ENCODE results near the gene GKN2. TPM values are rescaled to one million over a fixed set of nuclear protein-coding genes. Genes with fewer than 3 reads are reported as not detected.
"Not testable (repeated sequence)": the region's sequence is repeated elsewhere in the genome, so short reads cannot be mapped to it uniquely, and the experiment has no call there.

The GKN2 gene
- total RNA-seq, 2 experiments from 2014 or later: not detected

DNA sequence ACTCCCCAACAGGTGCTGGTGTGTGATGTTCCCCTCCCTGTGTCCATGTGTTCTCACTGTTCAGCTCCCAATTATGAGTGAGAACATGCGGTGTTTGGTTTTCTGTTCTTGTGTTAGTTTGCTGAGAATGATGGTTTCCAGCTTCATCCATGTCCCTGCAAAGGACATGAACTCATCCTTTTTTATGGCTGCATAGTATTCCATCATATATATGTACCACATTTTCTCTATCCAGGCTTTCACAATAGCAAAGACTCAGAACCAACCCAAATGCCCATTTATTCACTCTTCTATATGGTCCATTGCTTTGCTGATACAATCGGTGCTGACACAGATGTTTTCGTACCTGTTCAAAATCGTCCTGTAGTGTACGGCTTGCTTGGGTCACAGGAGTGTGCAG lies 2.7 kb upstream of the GKN2 start:
- H3K27me3 Mint-ChIP-seq; ATAC-seq; DNase-seq; H3K36me3 Mint-ChIP-seq (ENCODE audit: low read depth); intact Hi-C loops (cut with DNase I, micrococcal nuclease); H3K4me1 Mint-ChIP-seq; H3K27ac Mint-ChIP-seq; H3K9me3 Mint-ChIP-seq (ENCODE audit: low read depth); POLR2A ChIA-PET; H3K4me3 Mint-ChIP-seq: not testable (repeated sequence)
- CTCF ChIA-PET: interaction anchor here (0.9 to 1.4 kb wide), 2 partner anchors 12 to 14 kb away, joined by 3 read pairs; no protein-coding TSS in a partner anchor

- ATAC-seq (no peak), DNase-seq (no peak)
- H3K27me3 Mint-ChIP-seq: peaks cover 2% of the 10 kb centered on the region
- POLR2A ChIA-PET: no interaction called here
- H3K9me3 Mint-ChIP-seq (ENCODE audit: low read depth): no peaks in the 10 kb centered on the region
- intact Hi-C loops (cut with DNase I, micrococcal nuclease): no loop called here
- no peak overlapping the region for H3K27ac Mint-ChIP-seq
- CTCF ChIA-PET: interaction anchor here (1.1 to 2.5 kb wide), 3 partner anchors 9 to 219 kb away, joined by 3 to 17 read pairs (median 3); no protein-coding TSS in a partner anchor
- H3K36me3 Mint-ChIP-seq (ENCODE audit: low read depth): no peaks in the 10 kb centered on the region
- H3K4me3 Mint-ChIP-seq: no peak overlapping the region
- no peaks in the 10 kb centered on the region for H3K4me1 Mint-ChIP-seq
Observed at GRCh38 chr2:68951899-68952298, 794 bp downstream of the GKN2 start.

- Mint-ChIP-seq H3K36me3 (ENCODE audit: low read depth) (no peaks in the 10 kb centered on the region), H3K4me3 (no peak overlapping the region), H3K27me3 (peaks cover 10% of the 10 kb centered on the region), H3K4me1 (no peaks in the 10 kb centered on the region), H3K27ac (no peak overlapping the region), H3K9me3 (ENCODE audit: low read depth) (no peaks in the 10 kb centered on the region)
- ChIA-PET CTCF (interaction anchor here (0.7 kb wide), 1 partner anchor 716 kb away, joined by 3 read pairs; no protein-coding TSS in a partner anchor), POLR2A (no interaction called here)
- ATAC-seq (no peak), DNase-seq (no peak)
- intact Hi-C loops (cut with DNase I, micrococcal nuclease): no loop called here
Observed at GRCh38 chr2:68948710-68949109, 4.0 kb downstream of the GKN2 start.

DNA sequence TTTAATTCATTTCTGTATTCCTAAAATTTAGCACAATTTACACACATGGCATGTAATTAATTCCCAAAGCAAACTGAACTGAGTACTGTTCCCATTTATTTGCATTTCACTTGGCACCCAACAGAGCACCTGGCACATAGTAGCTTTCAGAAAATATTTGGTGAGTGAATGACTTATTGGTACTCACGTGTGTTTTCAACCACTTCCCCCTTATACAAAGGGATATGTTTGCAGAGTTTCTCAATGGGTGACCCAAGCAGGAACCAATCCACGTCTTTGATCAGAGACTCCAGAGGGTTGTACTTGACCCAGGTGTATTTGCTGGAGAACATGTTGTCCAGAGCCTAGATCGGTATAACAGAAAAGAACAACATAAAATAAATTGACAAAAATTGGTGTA lies 6.6 kb downstream of the GKN2 start:
- peaks cover 19% of the 10 kb centered on the region for H3K27me3 Mint-ChIP-seq
- CTCF ChIA-PET: no interaction called here
- H3K36me3 Mint-ChIP-seq (ENCODE audit: low read depth): no peaks in the 10 kb centered on the region
- H3K4me3 Mint-ChIP-seq: no peak overlapping the region
- intact Hi-C loops (cut with DNase I, micrococcal nuclease): no loop called here
- POLR2A ChIA-PET: no interaction called here
- ATAC-seq: no peak
- no peak for DNase-seq
- no peaks in the 10 kb centered on the region for H3K9me3 Mint-ChIP-seq (ENCODE audit: low read depth)
- H3K27ac Mint-ChIP-seq: no peak overlapping the region
- no peaks in the 10 kb centered on the region for H3K4me1 Mint-ChIP-seq

DNA sequence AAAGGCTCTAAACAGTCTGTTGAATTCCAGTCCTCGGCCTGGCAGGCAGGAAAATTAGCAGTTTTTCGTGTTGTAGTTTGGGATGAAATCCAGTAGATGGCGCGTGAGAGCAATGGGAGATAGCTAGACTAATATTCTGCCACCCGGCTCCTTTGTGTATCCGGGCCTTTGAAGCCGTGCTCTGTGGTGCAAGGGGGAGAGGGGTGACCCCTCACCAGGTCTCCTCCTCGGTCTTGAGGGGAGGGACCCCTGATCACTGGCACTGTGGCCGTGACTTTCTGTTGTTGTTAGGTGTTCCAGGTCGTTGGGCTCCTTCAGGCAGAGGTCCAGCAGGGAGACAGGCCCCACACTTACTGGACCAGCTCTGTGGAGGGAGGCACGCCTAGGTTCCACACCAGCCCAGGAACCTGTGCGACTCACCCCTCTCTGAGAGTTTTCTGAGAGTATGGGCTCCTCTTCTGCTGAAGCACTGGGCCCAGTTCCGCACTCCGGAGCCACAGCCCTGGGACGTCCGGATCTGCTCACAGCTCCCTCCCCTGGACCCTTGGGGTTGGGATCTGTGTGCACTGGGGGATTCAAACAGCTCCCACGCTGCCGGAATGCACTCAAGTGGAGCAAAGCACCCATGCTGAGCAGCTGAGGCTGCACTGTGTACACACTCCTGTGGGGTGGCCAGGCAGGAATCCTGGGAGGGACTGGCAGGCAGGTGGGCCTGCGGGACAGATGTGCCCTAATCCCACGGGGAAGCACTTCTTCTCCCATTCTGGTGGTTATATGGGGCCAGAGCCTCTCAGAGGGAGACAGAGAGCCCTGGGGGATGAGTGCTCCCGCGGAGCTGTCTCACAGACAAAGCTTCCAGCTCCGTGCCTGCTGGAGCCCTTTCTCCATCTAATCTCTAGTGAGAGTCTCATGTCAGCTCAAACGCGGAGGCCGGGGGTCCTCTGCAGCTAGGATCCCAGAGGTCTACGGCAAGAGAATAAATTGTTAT lies 8.8 kb downstream of the GKN2 start:
- intact Hi-C loops (cut with DNase I, micrococcal nuclease): loop anchor here (1.0 to 5.0 kb wide), 3 partner anchors 68 to 363 kb away; partner anchors contain the start of gene ANTXR1 (in 2 of the 2)
- ATAC-seq: peak; percentile 71
- POLR2A ChIA-PET: no interaction called here
- CTCF ChIA-PET: interaction anchor here (0.6 to 4.1 kb wide), 40 partner anchors 8 to 482 kb away, joined by 3 to 32 read pairs (median 4); partner anchors contain the start of gene GKN2
- Mint-ChIP-seq H3K4me3 (no peak overlapping the region), H3K36me3 (ENCODE audit: low read depth) (no peaks in the 10 kb centered on the region), H3K9me3 (ENCODE audit: low read depth) (no peaks in the 10 kb centered on the region), H3K27ac (no peak overlapping the region), H3K4me1 (peaks cover 6% of the 10 kb centered on the region), H3K27me3 (peaks cover 23% of the 10 kb centered on the region)
- DNase-seq: peak; percentile 64

DNA sequence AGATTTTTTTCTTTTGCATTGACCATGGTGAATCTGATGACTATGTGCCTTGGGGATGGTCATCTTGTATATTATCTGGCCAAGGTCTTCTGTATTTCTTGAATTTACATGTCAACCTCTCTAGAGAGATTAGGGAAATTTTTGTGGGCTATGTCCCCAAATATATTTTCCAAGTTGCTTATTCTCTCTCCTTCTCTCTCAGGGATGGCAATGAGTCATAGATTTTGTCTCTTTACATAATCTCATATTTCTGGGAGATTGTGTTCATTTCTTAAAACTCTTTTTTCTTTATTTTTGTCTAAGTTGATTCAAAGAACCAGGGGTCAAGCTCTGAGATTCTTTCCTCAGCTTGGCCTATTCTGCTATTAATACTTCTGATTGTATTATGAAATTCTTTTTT lies 9.9 kb downstream of the GKN2 start:
- H3K27me3 Mint-ChIP-seq: peaks cover 24% of the 10 kb centered on the region
- DNase-seq (no peak), ATAC-seq (no peak)
- ChIA-PET POLR2A (no interaction called here), CTCF (interaction anchor here (0.7 to 4.1 kb wide), 36 partner anchors 9 to 481 kb away, joined by 3 to 32 read pairs (median 4); partner anchors contain the start of gene GKN2)
- H3K27ac Mint-ChIP-seq: no peak overlapping the region
- H3K4me3 Mint-ChIP-seq: no peak overlapping the region
- H3K9me3 Mint-ChIP-seq (ENCODE audit: low read depth): no peaks in the 10 kb centered on the region
- intact Hi-C loops (cut with DNase I, micrococcal nuclease): loop anchor here (1.0 to 5.0 kb wide), 3 partner anchors 69 to 364 kb away; partner anchors contain the start of gene ANTXR1 (in 2 of the 2)
- H3K4me1 Mint-ChIP-seq: peaks cover 6% of the 10 kb centered on the region
- H3K36me3 Mint-ChIP-seq (ENCODE audit: low read depth): no peaks in the 10 kb centered on the region

DNA sequence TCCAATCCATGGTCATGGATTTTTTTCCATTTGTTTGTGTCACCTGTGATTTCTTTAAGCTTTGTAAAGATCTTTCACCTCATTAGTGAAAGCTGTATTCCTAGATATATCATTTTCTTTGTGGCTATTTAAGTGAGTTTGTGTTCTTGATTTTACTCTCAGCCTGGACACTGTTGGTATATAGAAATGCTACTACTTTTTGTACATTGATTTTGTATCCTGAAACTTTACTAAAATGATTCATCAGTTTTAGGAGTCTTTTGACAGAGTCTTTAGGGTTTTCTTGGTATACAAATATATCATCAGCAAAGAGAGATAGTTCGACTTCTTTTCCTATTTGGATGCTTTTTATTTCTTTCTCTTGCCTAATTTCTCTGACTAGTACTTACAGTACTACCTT lies 12.3 kb downstream of the GKN2 start:
- no peak overlapping the region for H3K27ac Mint-ChIP-seq
- CTCF ChIA-PET: interaction anchor here (0.9 to 1.1 kb wide), 2 partner anchors 11 to 16 kb away, joined by 3 to 5 read pairs; no protein-coding TSS in a partner anchor

GRCh38 chr2:68939962-68940361 lies 12.7 kb downstream of the GKN2 start:
- ChIA-PET POLR2A (no interaction called here), CTCF (interaction anchor here (0.6 to 1.1 kb wide), 3 partner anchors 11 to 296 kb away, joined by 3 to 5 read pairs (median 3); partner anchors contain the start of gene PROKR1)
- Mint-ChIP-seq H3K36me3 (ENCODE audit: low read depth) (no peaks in the 10 kb centered on the region), H3K4me1 (peaks cover 6% of the 10 kb centered on the region), H3K4me3 (no peak overlapping the region), H3K27ac (no peak overlapping the region), H3K27me3 (peaks cover 16% of the 10 kb centered on the region), H3K9me3 (ENCODE audit: low read depth) (no peaks in the 10 kb centered on the region)
- DNase-seq (no peak), ATAC-seq (no peak)
- intact Hi-C loops (cut with DNase I, micrococcal nuclease): loop anchor here (5.0 kb wide), 1 partner anchor 72 kb away; the partner anchor contains the start of gene ANTXR1 (in 2 of the 2)

More for the DNA sequence above, 12.3 kb downstream of the GKN2 start:
- peaks cover 6% of the 10 kb centered on the region for H3K4me1 Mint-ChIP-seq
- intact Hi-C loops (cut with DNase I, micrococcal nuclease): loop anchor here (5.0 kb wide), 1 partner anchor 72 kb away; the partner anchor contains the start of gene ANTXR1 (in 2 of the 2)
- H3K9me3 Mint-ChIP-seq (ENCODE audit: low read depth): no peaks in the 10 kb centered on the region
- no peaks in the 10 kb centered on the region for H3K36me3 Mint-ChIP-seq (ENCODE audit: low read depth)
- POLR2A ChIA-PET: no interaction called here
- H3K27me3 Mint-ChIP-seq: peaks cover 16% of the 10 kb centered on the region
- H3K4me3 Mint-ChIP-seq: no peak overlapping the region
- DNase-seq (no peak), ATAC-seq (peak; percentile 76)

- H3K36me3 Mint-ChIP-seq (ENCODE audit: low read depth): no peaks in the 10 kb centered on the region
- no peaks in the 10 kb centered on the region for H3K9me3 Mint-ChIP-seq (ENCODE audit: low read depth)
- intact Hi-C loops (cut with DNase I, micrococcal nuclease): no loop called here
- CTCF ChIA-PET: no interaction called here
- POLR2A ChIA-PET: no interaction called here
- H3K27ac Mint-ChIP-seq: no peak overlapping the region
- ATAC-seq: no peak
- no peak for DNase-seq
- no peak overlapping the region for H3K4me3 Mint-ChIP-seq
- H3K27me3 Mint-ChIP-seq: peaks cover 15% of the 10 kb centered on the region
- H3K4me1 Mint-ChIP-seq: peaks cover 6% of the 10 kb centered on the region
Observed at GRCh38 chr2:68938938-68939337, 13.8 kb downstream of the GKN2 start.

- Mint-ChIP-seq H3K4me1 (peaks cover 6% of the 10 kb centered on the region), H3K36me3 (ENCODE audit: low read depth) (no peaks in the 10 kb centered on the region), H3K27me3 (peaks cover 11% of the 10 kb centered on the region), H3K9me3 (ENCODE audit: low read depth) (no peaks in the 10 kb centered on the region), H3K4me3 (no peak overlapping the region), H3K27ac (no peak overlapping the region)
- ChIA-PET CTCF (interaction anchor here (5.0 kb wide), 1 partner anchor 12 kb away, joined by 32 read pairs; no protein-coding TSS in a partner anchor), POLR2A (no interaction called here)
- intact Hi-C loops (cut with DNase I, micrococcal nuclease): no loop called here
- DNase-seq: no peak
- ATAC-seq: no peak
Observed at GRCh38 chr2:68937346-68938055, 15.2 kb downstream of the GKN2 start.

GRCh38 chr2:68936889-68937288 lies 15.8 kb downstream of the GKN2 start:
- POLR2A ChIA-PET: no interaction called here
- peaks cover 8% of the 10 kb centered on the region for H3K27me3 Mint-ChIP-seq
- DNase-seq (no peak), ATAC-seq (no peak)
- H3K9me3 Mint-ChIP-seq (ENCODE audit: low read depth): no peaks in the 10 kb centered on the region
- H3K4me1 Mint-ChIP-seq: peaks cover 6% of the 10 kb centered on the region
- no peak overlapping the region for H3K4me3 Mint-ChIP-seq
- intact Hi-C loops (cut with DNase I, micrococcal nuclease): no loop called here
- no peaks in the 10 kb centered on the region for H3K36me3 Mint-ChIP-seq (ENCODE audit: low read depth)
- CTCF ChIA-PET: interaction anchor here (0.6 to 5.0 kb wide), 2 partner anchors 12 to 291 kb away, joined by 5 to 32 read pairs; no protein-coding TSS in a partner anchor
- no peak overlapping the region for H3K27ac Mint-ChIP-seq

Data from activated CD4-positive, alpha-beta T cell treated with anti-CD3 and anti-CD28 coated beads for 36 hours (primary cell).